ENCODE measurements around the gene STRBP.

- TF ChIP-seq EZH2 (IDR thresholded peaks at IDR 0.05; ENCODE audit: borderline replicate concordance, low read depth, low read length, severe bottlenecking): no peak
- TF ChIP-seq CTCF (IDR thresholded peaks at IDR 0.05; ENCODE audit: borderline replicate concordance, extremely low read depth, low read length, poor library complexity, severe bottlenecking): no peak
Observed at GRCh38 chr9:123237220-123237619, 31.2 kb downstream of the STRBP start.
